ENCODE results near the gene NR1H2. TPM values are rescaled to one million over a fixed set of nuclear protein-coding genes. Genes with fewer than 3 reads are reported as not detected.

Gene NR1H2
- total and polyA plus RNA-seq, 4 donors: 52.5 to 114 (median 99.9) TPM

- Histone ChIP-seq H3K4me1 (ENCODE audit: control insufficient read depth in 5 of 5, insufficient read depth in 5 of 5, low read length in 5 of 5) (peaks cover 3 to 49% (median 18%) of the 10 kb centered on the region in 5 donors), H3K9me3 (ENCODE audit: control insufficient read depth in 4 of 4, insufficient read depth in 3 of 4, low read length in 3 of 4) (peaks cover 0 to 2% (median 0%) of the 10 kb centered on the region in 4 donors), H3K9ac (ENCODE audit: insufficient read depth in 1 of 2, low read length in 2 of 2) (peak overlapping the region; percentile 25 to 28), H3K4me3 (no peak overlapping the region), H3K27ac (ENCODE audit: low read depth in 1 of 2, low read length in 1 of 2) (peak overlapping the region in 1 of 2 donors; percentile 4), H3K27me3 (ENCODE audit: control insufficient read depth in 3 of 3, insufficient read depth in 3 of 3, low read length in 2 of 3) (peaks cover 0 to 28% (median 17%) of the 10 kb centered on the region in 3 donors), H3K36me3 (ENCODE audit: control insufficient read depth in 4 of 4, insufficient read depth in 4 of 4, low read length in 4 of 4) (no peaks in the 10 kb centered on the region)
- TF ChIP-seq CTCF (IDR thresholded peaks at IDR 0.05; ENCODE audit: control extremely low read depth, extremely low read depth): no peak
- peak; percentile 89 to 94 (median 93) for DNase-seq
- 2% methylated on average over 41 to 48 of the region's 48 CpGs for WGBS, 2 donors
- ATAC-seq (ENCODE audit: insufficient read depth, low FRiP score): peak; percentile 56
These were observed 45.7 kb upstream of the NR1H2 start for GRCh38 chr19:50330365-50331078.

GRCh38 chr19:50331221-50331993, 44.9 kb upstream of the NR1H2 start:
- no peak for DNase-seq
- Histone ChIP-seq H3K9ac (ENCODE audit: insufficient read depth in 1 of 2, low read length in 2 of 2) (peak overlapping the region; percentile 19 to 23), H3K4me3 (no peak overlapping the region), H3K9me3 (ENCODE audit: control insufficient read depth in 4 of 4, insufficient read depth in 3 of 4, low read length in 3 of 4) (peaks cover 0 to 2% (median 0%) of the 10 kb centered on the region in 4 donors), H3K4me1 (ENCODE audit: control insufficient read depth in 5 of 5, insufficient read depth in 5 of 5, low read length in 5 of 5) (peaks cover 3 to 42% (median 18%) of the 10 kb centered on the region in 5 donors), H3K27me3 (ENCODE audit: control insufficient read depth in 3 of 3, insufficient read depth in 3 of 3, low read length in 2 of 3) (peaks cover 0 to 24% (median 14%) of the 10 kb centered on the region in 3 donors), H3K36me3 (ENCODE audit: control insufficient read depth in 4 of 4, insufficient read depth in 4 of 4, low read length in 4 of 4) (no peaks in the 10 kb centered on the region), H3K27ac (ENCODE audit: low read depth in 1 of 2, low read length in 1 of 2) (peak overlapping the region in 1 of 2 donors; percentile 75)
- WGBS, 2 donors: 8 to 13% methylated on average over 10 of the region's 10 CpGs
- TF ChIP-seq CTCF (IDR thresholded peaks at IDR 0.05; ENCODE audit: control extremely low read depth, extremely low read depth): no peak
- ATAC-seq (ENCODE audit: insufficient read depth, low FRiP score): no peak

GRCh38 chr19:50331994-50332243, 44.3 kb upstream of the NR1H2 start:
- H3K27me3 ChIP-seq (ENCODE audit: control insufficient read depth in 3 of 3, insufficient read depth in 3 of 3, low read length in 2 of 3): peaks cover 0 to 19% (median 10%) of the 10 kb centered on the region in 3 donors
- peak overlapping the region in 1 of 2 donors; percentile 75 for H3K27ac ChIP-seq (ENCODE audit: low read depth in 1 of 2, low read length in 1 of 2)
- 3 to 8% methylated on average over 2 of the region's 2 CpGs for WGBS, 2 donors
- H3K9ac ChIP-seq (ENCODE audit: insufficient read depth in 1 of 2, low read length in 2 of 2): peak overlapping the region in 1 of 2 donors; percentile 19
- H3K4me1 ChIP-seq (ENCODE audit: control insufficient read depth in 5 of 5, insufficient read depth in 5 of 5, low read length in 5 of 5): peaks cover 2 to 42% (median 18%) of the 10 kb centered on the region in 5 donors
- ATAC-seq (ENCODE audit: insufficient read depth, low FRiP score) (no peak), DNase-seq (no peak)
- no peak for TF ChIP-seq CTCF (IDR thresholded peaks at IDR 0.05; ENCODE audit: control extremely low read depth, extremely low read depth)
- H3K9me3 ChIP-seq (ENCODE audit: control insufficient read depth in 4 of 4, insufficient read depth in 3 of 4, low read length in 3 of 4): peaks cover 0 to 2% (median 0%) of the 10 kb centered on the region in 4 donors
- H3K36me3 ChIP-seq (ENCODE audit: control insufficient read depth in 4 of 4, insufficient read depth in 4 of 4, low read length in 4 of 4): no peaks in the 10 kb centered on the region
- H3K4me3 ChIP-seq: no peak overlapping the region

Measured in lung (tissue), 12 donors.